GM23338 (cell line): ENCODE data around the gene TSPO2. TPM values are rescaled to one million over a fixed set of nuclear protein-coding genes. Genes with fewer than 3 reads are reported as not detected.

Experiments used
- ATAC-seq: fragments of 200-7000 bp; cut with Tn5 transposase; 3 replicates; pipeline ENCODE4 v1.9.1; 2020
- DNase-seq: peaks from one replicate; pipeline ENCODE4 v3.0.0-alpha.2; 2015; ENCODE audit warnings: low spot score
- H2AFZ ChIP-seq: fragments of 200-600 bp; sonication (generic); 2 replicates; pipeline ENCODE4 v1.8.0; 2016; ENCODE audit warnings: antibody characterized with exemption, mild to moderate bottlenecking, moderate library complexity
- H3F3A ChIP-seq: fragments of 200-600 bp; sonication (generic); replicated peaks from 2 replicates; pipeline ENCODE4 v1.8.0; 2017; ENCODE audit warnings: antibody characterized with exemption, mixed run types, low read depth
- H3K27ac ChIP-seq: fragments of 200-600 bp; sonication (generic); 2 replicates; pipeline ENCODE4 v1.6.1; 2016; ENCODE audit warnings: low read depth
- H3K27me3 ChIP-seq: fragments of 200-600 bp; sonication (generic); 2 replicates; pipeline ENCODE4 v1.8.0; 2016; ENCODE audit warnings: mild to moderate bottlenecking, mixed run types, moderate library complexity; ENCODE audit not compliant: insufficient read depth
- H3K36me3 ChIP-seq: fragments of 200-600 bp; sonication (generic); 2 replicates; pipeline ENCODE4 v1.8.0; 2016; ENCODE audit warnings: mild to moderate bottlenecking; ENCODE audit not compliant: insufficient read depth
- H3K4me1 ChIP-seq: fragments of 200-600 bp; sonication (generic); 2 replicates; pipeline ENCODE4 v1.8.0; 2016; ENCODE audit warnings: mild to moderate bottlenecking, moderate library complexity; ENCODE audit not compliant: insufficient read depth
- H3K4me2 ChIP-seq: fragments of 200-600 bp; sonication (generic); 2 replicates; pipeline ENCODE4 v1.7.1; 2017; ENCODE audit warnings: mixed run types
- H3K4me3 ChIP-seq: fragments of 200-600 bp; sonication (generic); 2 replicates; pipeline ENCODE4 v1.6.1; 2016; ENCODE audit warnings: mixed run types
- H3K79me2 ChIP-seq: fragments of 200-600 bp; sonication (generic); replicated peaks from 2 replicates; pipeline ENCODE4 v1.8.0; 2017; ENCODE audit warnings: mild to moderate bottlenecking; ENCODE audit not compliant: insufficient read depth
- H3K9me2 ChIP-seq: fragments of 200-600 bp; sonication (generic); 2 replicates; pipeline ENCODE4 v1.8.0; 2017; ENCODE audit not compliant: insufficient read depth
- H4K20me1 ChIP-seq: fragments of 200-600 bp; sonication (generic); replicated peaks from 2 replicates; pipeline ENCODE4 v1.8.0; 2017; ENCODE audit warnings: mild to moderate bottlenecking; ENCODE audit not compliant: insufficient read depth
- H3K27ac Mint-ChIP-seq: 2 replicates; pipeline ENCODE4 v1.8.0; 2020; ENCODE audit warnings: inconsistent platforms, mild to moderate bottlenecking, moderate library complexity, mixed read lengths
- H3K27me3 Mint-ChIP-seq: 3 replicates; pipeline ENCODE4 v1.8.0; 2022; ENCODE audit warnings: low read depth, mild to moderate bottlenecking, moderate library complexity, mixed read lengths, inconsistent platforms; ENCODE audit not compliant: insufficient read depth, poor library complexity
- H3K36me3 Mint-ChIP-seq: 3 replicates; pipeline ENCODE4 v1.8.0; 2021; ENCODE audit warnings: low read depth, mild to moderate bottlenecking, inconsistent platforms, moderate library complexity, mixed read lengths
- H3K4me1 Mint-ChIP-seq: 3 replicates; pipeline ENCODE4 v1.8.0; 2020; ENCODE audit warnings: mild to moderate bottlenecking, inconsistent platforms, mixed read lengths
- H3K4me3 Mint-ChIP-seq: 3 replicates; pipeline ENCODE4 v1.8.0; 2021; ENCODE audit warnings: moderate library complexity, mild to moderate bottlenecking, inconsistent platforms, mixed read lengths
- H3K9me3 Mint-ChIP-seq: 3 replicates; pipeline ENCODE4 v1.8.0; 2020; ENCODE audit warnings: moderate library complexity, mild to moderate bottlenecking, inconsistent platforms, mixed read lengths
- CTCF ChIP-seq, 2 experiments: fragments of 200-600 bp in 1 of 2; sonication (generic) in 1 of 2; conservative IDR thresholded peaks; 2 replicates each; pipeline versions ENCODE4 v1.5.1 to v1.6.1; 2016 to 2017; ENCODE audit warnings: antibody characterized with exemption in 2 of 2, low read depth in 2 of 2, mild to moderate bottlenecking in 2 of 2, moderate library complexity in 1 of 2
- EZH2 ChIP-seq: fragments of 200-600 bp; sonication (generic); IDR thresholded peaks from one replicate; pipeline ENCODE4 v1.8.0; 2017; ENCODE audit warnings: antibody characterized with exemption, mild to moderate bottlenecking, low read depth; ENCODE audit not compliant: unreplicated experiment
- EZH2phosphoT487 ChIP-seq: fragments of 200-600 bp; sonication (generic); IDR thresholded peaks from one replicate; pipeline ENCODE4 v1.8.1; 2018; ENCODE audit warnings: antibody characterized with exemption; ENCODE audit not compliant: unreplicated experiment
- JUNB ChIP-seq: IDR thresholded peaks from one replicate; pipeline ENCODE4 v1.6.1; 2016; ENCODE audit warnings: antibody characterized with exemption; ENCODE audit not compliant: unreplicated experiment
- NANOG ChIP-seq: IDR thresholded peaks from 2 replicates; pipeline ENCODE4 v1.6.1; 2016; ENCODE audit warnings: antibody characterized with exemption, borderline replicate concordance
- REST ChIP-seq: IDR thresholded peaks from one replicate; pipeline ENCODE4 v1.6.1; 2018; ENCODE audit warnings: antibody characterized with exemption; ENCODE audit not compliant: unreplicated experiment
- STAT1 ChIP-seq: IDR thresholded peaks from one replicate; pipeline ENCODE4 v1.6.1; 2016; ENCODE audit warnings: antibody characterized with exemption; ENCODE audit not compliant: unreplicated experiment
- ZNF114 ChIP-seq: fragments of 250-450 bp; sonication (Bioruptor Pico); IDR thresholded peaks from 2 replicates; pipeline ENCODE4 v1.5.0; 2020; ENCODE audit warnings: mild to moderate bottlenecking, moderate library complexity
- ZNF331 ChIP-seq: fragments of 250-450 bp; sonication (Bioruptor Pico); IDR thresholded peaks from 2 replicates; pipeline ENCODE4 v1.5.0; 2020; ENCODE audit warnings: low read depth, mild to moderate bottlenecking, moderate library complexity
- polyA plus RNA-seq: library from polyadenylated mRNA; unstranded; fragments of >200 nt; fragmentation: Nextera tagmentation; extraction: Ambion mirVana; gene quantifications from 2 replicates; pipeline ENCODE4 v1.2.1, GENCODE V29; 2016
- total RNA-seq: library from RNA; depleted of rRNA; stranded (reverse); fragments of >200 nt; shearing (Covaris generic); gene quantifications from 2 replicates; pipeline ENCODE4 v1.2.3, GENCODE V29; 2014
- TF ChIP-seq, protein P1 (sequence below): IDR thresholded peaks from 2 replicates; pipeline ENCODE4 v1.6.1; 2016; ENCODE audit warnings: antibody characterized with exemption

TSPO2 gene
- total and polyA plus RNA-seq, 2 experiments from 2014 or later = 0.31 TPM; not detected in 1

DNA sequence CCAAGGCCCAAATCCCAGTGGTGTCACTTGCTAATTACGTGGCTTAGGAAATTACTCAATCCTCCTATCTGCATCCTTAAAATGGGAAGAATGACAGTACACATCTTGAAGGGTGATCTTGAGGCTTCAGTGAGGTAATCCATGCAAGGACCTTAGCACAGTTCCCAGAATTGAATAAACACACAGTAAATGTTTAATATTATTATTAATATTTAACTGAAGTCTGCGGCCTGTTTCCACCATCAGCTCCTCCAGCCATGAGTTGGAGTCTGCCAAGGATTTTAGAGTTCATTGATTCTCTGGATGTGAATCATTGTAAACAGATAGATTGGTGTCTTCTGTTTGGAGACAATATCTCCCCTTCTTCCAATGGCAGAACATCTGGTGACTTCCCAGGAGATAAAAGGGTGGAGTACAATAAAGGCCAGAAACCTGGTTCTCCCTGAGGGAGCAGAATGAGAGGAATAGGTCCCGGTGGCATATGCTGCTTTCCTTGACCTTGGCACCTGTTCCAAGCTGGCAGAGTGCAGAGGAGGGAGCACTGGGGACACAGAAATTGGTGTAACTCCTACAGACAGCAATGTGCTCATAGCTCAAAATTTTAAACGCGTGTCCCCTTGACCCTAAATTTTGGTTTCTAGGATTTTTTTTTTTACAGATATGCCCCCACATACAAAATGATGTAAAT lies 28.7 kb upstream of the TSPO2 start (continued):
- TF ChIP-seq CTCF (conservative IDR thresholded peaks at IDR 0.05; ENCODE audit: low read depth in 2 of 2) (no peak), STAT1 (no peak), REST (no peak), EZH2phosphoT487 (no peak), EZH2 (no peak), JUNB (no peak), ZNF331 (CRISPR knock-in tag) (no peak), ZNF114 (CRISPR knock-in tag) (no peak)
- TF ChIP-seq, protein P1, sequence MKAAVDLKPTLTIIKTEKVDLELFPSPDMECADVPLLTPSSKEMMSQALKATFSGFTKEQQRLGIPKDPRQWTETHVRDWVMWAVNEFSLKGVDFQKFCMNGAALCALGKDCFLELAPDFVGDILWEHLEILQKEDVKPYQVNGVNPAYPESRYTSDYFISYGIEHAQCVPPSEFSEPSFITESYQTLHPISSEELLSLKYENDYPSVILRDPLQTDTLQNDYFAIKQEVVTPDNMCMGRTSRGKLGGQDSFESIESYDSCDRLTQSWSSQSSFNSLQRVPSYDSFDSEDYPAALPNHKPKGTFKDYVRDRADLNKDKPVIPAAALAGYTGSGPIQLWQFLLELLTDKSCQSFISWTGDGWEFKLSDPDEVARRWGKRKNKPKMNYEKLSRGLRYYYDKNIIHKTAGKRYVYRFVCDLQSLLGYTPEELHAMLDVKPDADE = no peak

- Histone ChIP-seq H3K79me2 (no peaks in the 10 kb centered on the region), H3F3A (no peaks in the 10 kb centered on the region), H2AFZ (no peak overlapping the region), H3K9me2 (peaks cover 9% of the 10 kb centered on the region; the same call in 1 of the 2 replicates), H3K27me3 (no peaks in the 10 kb centered on the region), H3K36me3 (no peaks in the 10 kb centered on the region), H3K4me2 (no peak overlapping the region), H3K4me1 (no peaks in the 10 kb centered on the region), H3K27ac (no peak overlapping the region), H4K20me1 (no peaks in the 10 kb centered on the region), H3K4me3 (no peak overlapping the region)
- H3K27ac Mint-ChIP-seq = no peak overlapping the region
- no peak for DNase-seq
- no peak for ATAC-seq
- H3K4me3 Mint-ChIP-seq = no peak overlapping the region
- H3K4me1 Mint-ChIP-seq = no peaks in the 10 kb centered on the region; the same call in 2 of the 3 replicates
- H3K27me3 Mint-ChIP-seq = no peaks in the 10 kb centered on the region
- H3K9me3 Mint-ChIP-seq = no peaks in the 10 kb centered on the region; the same call in 1 of the 3 replicates
- no peaks in the 10 kb centered on the region; the same call in 2 of the 3 replicates for H3K36me3 Mint-ChIP-seq
- TF ChIP-seq ZNF331 (CRISPR knock-in tag) (no peak), STAT1 (no peak), NANOG (no peak), CTCF (conservative IDR thresholded peaks at IDR 0.05; ENCODE audit: low read depth in 2 of 2) (no peak), EZH2 (no peak)
- TF ChIP-seq, protein P1 = no peak
Measured at GRCh38 chr6:41014780-41015179, 27.5 kb upstream of the TSPO2 start.
